ENCODE measurements around the gene HCFC2.

Gene HCFC2

GRCh38 chr12:104143918-104144317, 79.6 kb downstream of the HCFC2 start:
- no peak for TF ChIP-seq EZH2 (IDR thresholded peaks at IDR 0.05; ENCODE audit: borderline replicate concordance, low read length)
- TF ChIP-seq CTCF (IDR thresholded peaks at IDR 0.05; ENCODE audit: low read length), result no peak
- no peaks in the 10 kb centered on the region for H3F3A ChIP-seq (ENCODE audit: insufficient read depth, low read length)
- no peaks in the 10 kb centered on the region for H3K79me2 ChIP-seq (ENCODE audit: insufficient read depth, low read length)
- H2AFZ ChIP-seq (ENCODE audit: low read length), result no peak overlapping the region
- no peaks in the 10 kb centered on the region for H3K36me3 ChIP-seq (ENCODE audit: insufficient read depth, low read length)
- H3K4me2 ChIP-seq (ENCODE audit: low read length), result no peak overlapping the region
- no peak overlapping the region for H3K4me3 ChIP-seq (ENCODE audit: low read depth, low read length, poor library complexity, severe bottlenecking)
- H4K20me1 ChIP-seq (ENCODE audit: insufficient read depth, low read length), result no peaks in the 10 kb centered on the region
- H3K9me2 ChIP-seq (ENCODE audit: low read depth, low read length), result no peaks in the 10 kb centered on the region
- H3K9ac ChIP-seq (ENCODE audit: low read length), result no peak overlapping the region
- H3K4me1 ChIP-seq (ENCODE audit: insufficient read depth, low read length, severe bottlenecking), result peaks cover under 1% of the 10 kb centered on the region
- no peaks in the 10 kb centered on the region for H3K27me3 ChIP-seq (ENCODE audit: insufficient read depth, low read length)
- no peak overlapping the region for H3K27ac ChIP-seq (ENCODE audit: low read depth, low read length, poor library complexity, severe bottlenecking)
- no peaks in the 10 kb centered on the region for H3K9me3 ChIP-seq (ENCODE audit: low read length)

GRCh38 chr12:104147346-104147745, 83.0 kb downstream of the HCFC2 start:
- Histone ChIP-seq H3K9me3 (ENCODE audit: low read length) (no peaks in the 10 kb centered on the region), H3K36me3 (ENCODE audit: insufficient read depth, low read length) (no peaks in the 10 kb centered on the region), H3K4me1 (ENCODE audit: insufficient read depth, low read length, severe bottlenecking) (no peaks in the 10 kb centered on the region), H3K4me3 (ENCODE audit: low read depth, low read length, poor library complexity, severe bottlenecking) (no peak overlapping the region), H3F3A (ENCODE audit: insufficient read depth, low read length) (no peaks in the 10 kb centered on the region), H3K9me2 (ENCODE audit: low read depth, low read length) (no peaks in the 10 kb centered on the region), H3K4me2 (ENCODE audit: low read length) (no peak overlapping the region), H3K27ac (ENCODE audit: low read depth, low read length, poor library complexity, severe bottlenecking) (no peak overlapping the region), H4K20me1 (ENCODE audit: insufficient read depth, low read length) (no peaks in the 10 kb centered on the region), H3K27me3 (ENCODE audit: insufficient read depth, low read length) (no peaks in the 10 kb centered on the region), H2AFZ (ENCODE audit: low read length) (no peak overlapping the region), H3K9ac (ENCODE audit: low read length) (no peak overlapping the region), H3K79me2 (ENCODE audit: insufficient read depth, low read length) (no peaks in the 10 kb centered on the region)
- no peak for TF ChIP-seq CTCF (IDR thresholded peaks at IDR 0.05; ENCODE audit: low read length)
- no peak for TF ChIP-seq EZH2 (IDR thresholded peaks at IDR 0.05; ENCODE audit: borderline replicate concordance, low read length)

- Histone ChIP-seq H3K9me2 (ENCODE audit: low read depth, low read length) (no peaks in the 10 kb centered on the region), H3F3A (ENCODE audit: insufficient read depth, low read length) (no peaks in the 10 kb centered on the region), H3K27ac (ENCODE audit: low read depth, low read length, poor library complexity, severe bottlenecking) (no peak overlapping the region), H3K36me3 (ENCODE audit: insufficient read depth, low read length) (no peaks in the 10 kb centered on the region), H3K9me3 (ENCODE audit: low read length) (no peaks in the 10 kb centered on the region), H3K4me3 (ENCODE audit: low read depth, low read length, poor library complexity, severe bottlenecking) (no peak overlapping the region), H3K4me1 (ENCODE audit: insufficient read depth, low read length, severe bottlenecking) (no peaks in the 10 kb centered on the region), H3K27me3 (ENCODE audit: insufficient read depth, low read length) (no peaks in the 10 kb centered on the region), H4K20me1 (ENCODE audit: insufficient read depth, low read length) (no peaks in the 10 kb centered on the region), H2AFZ (ENCODE audit: low read length) (no peak overlapping the region), H3K9ac (ENCODE audit: low read length) (no peak overlapping the region), H3K79me2 (ENCODE audit: insufficient read depth, low read length) (no peaks in the 10 kb centered on the region), H3K4me2 (ENCODE audit: low read length) (no peak overlapping the region)
- TF ChIP-seq CTCF (IDR thresholded peaks at IDR 0.05; ENCODE audit: low read length), result no peak
- no peak for TF ChIP-seq EZH2 (IDR thresholded peaks at IDR 0.05; ENCODE audit: borderline replicate concordance, low read length)
Measured at GRCh38 chr12:104150416-104150815, 86.1 kb downstream of the HCFC2 start.
